Liver (tissue), 9 donors: ENCODE data around the gene CROCC2. TPM values are rescaled to one million over a fixed set of nuclear protein-coding genes. Genes with fewer than 3 reads are reported as not detected.

Source experiments
- DNase-seq: peaks from one replicate; pipeline ENCODE4 v3.0.0-alpha.2; 2017; ENCODE audit warnings: low spot score
- H3K27ac ChIP-seq, 2 donors: one replicate each; pipeline ENCODE4 v1.7.0; 2013; ENCODE audit warnings: inconsistent platforms in 2 of 2, low read length in 2 of 2, control low read depth in 1 of 2, low read depth in 1 of 2, mild to moderate bottlenecking in 1 of 2
- H3K27me3 ChIP-seq, 4 donors: one replicate each; pipeline versions ENCODE4 v1.6.1 to v1.7.0; 2013; ENCODE audit warnings: low read length in 3 of 4, inconsistent platforms in 1 of 4, mild to moderate bottlenecking in 1 of 4, moderate library complexity in 1 of 4; ENCODE audit not compliant: control insufficient read depth in 4 of 4, insufficient read depth in 4 of 4
- H3K36me3 ChIP-seq, 4 donors: one replicate each; pipeline versions ENCODE4 v1.6.1 to v1.7.0; 2013; ENCODE audit warnings: low read length in 3 of 4, mild to moderate bottlenecking in 3 of 4, low read depth in 1 of 4, moderate library complexity in 1 of 4; ENCODE audit not compliant: control insufficient read depth in 4 of 4, insufficient read depth in 3 of 4
- H3K4me1 ChIP-seq, 4 donors: one replicate each; pipeline versions ENCODE4 v1.6.1 to v1.7.0; 2013; ENCODE audit warnings: low read length in 3 of 4, mild to moderate bottlenecking in 3 of 4, moderate library complexity in 1 of 4; ENCODE audit not compliant: control insufficient read depth in 4 of 4, insufficient read depth in 4 of 4
- H3K4me3 ChIP-seq, 3 donors: one replicate each; pipeline versions ENCODE4 v1.6.1 to v1.7.0; 2013; ENCODE audit warnings: low read length in 3 of 3, control low read depth in 1 of 3, low read depth in 1 of 3, mild to moderate bottlenecking in 1 of 3
- H3K9ac ChIP-seq, 2 donors: one replicate each; pipeline ENCODE4 v1.7.0; 2013; ENCODE audit warnings: low read length in 2 of 2, mild to moderate bottlenecking in 2 of 2, moderate library complexity in 2 of 2, control low read depth in 1 of 2, low read depth in 1 of 2
- H3K9me3 ChIP-seq, 4 donors: one replicate each; pipeline versions ENCODE4 v1.6.1 to v1.7.0; 2013; ENCODE audit warnings: low read length in 3 of 4; ENCODE audit not compliant: control insufficient read depth in 4 of 4
- EGR1 ChIP-seq, 2 donors: IDR thresholded peaks; 2 replicates each; pipeline ENCODE4 v1.6.1; 2016 to 2018; ENCODE audit warnings: antibody characterized with exemption in 2 of 2, low read depth in 2 of 2
- FOXA1 ChIP-seq: IDR thresholded peaks from 2 replicates; pipeline ENCODE4 v1.6.1; 2016; ENCODE audit warnings: antibody characterized with exemption
- GABPA ChIP-seq, 2 donors: IDR thresholded peaks in 1 of 2; conservative IDR thresholded peaks in 1 of 2; 2 replicates each; pipeline ENCODE4 v1.6.1; 2016; ENCODE audit warnings: antibody characterized with exemption in 2 of 2, mild to moderate bottlenecking in 1 of 2, moderate library complexity in 1 of 2
- HNF4A ChIP-seq, 2 donors: conservative IDR thresholded peaks; 2 replicates each; pipeline ENCODE4 v1.6.1; 2016; ENCODE audit warnings: antibody characterized with exemption in 2 of 2, mild to moderate bottlenecking in 2 of 2
- HNF4G ChIP-seq: IDR thresholded peaks from 2 replicates; pipeline ENCODE4 v1.6.1; 2016; ENCODE audit warnings: antibody characterized with exemption
- JUND ChIP-seq, 2 donors: IDR thresholded peaks; 2 replicates each; pipeline ENCODE4 v1.6.1; 2016; ENCODE audit warnings: antibody characterized with exemption in 2 of 2
- RXRA ChIP-seq, 2 donors: IDR thresholded peaks; 2 replicates each; pipeline ENCODE4 v1.6.1; 2017 to 2018; ENCODE audit warnings: antibody characterized with exemption in 2 of 2, mild to moderate bottlenecking in 1 of 2
- TAF1 ChIP-seq: conservative IDR thresholded peaks from 2 replicates; pipeline ENCODE4 v1.6.1; 2016; ENCODE audit warnings: antibody characterized with exemption, mild to moderate bottlenecking
- WGBS: extraction: QIAGEN DNeasy Blood & Tissue Kit; methylation state at CpG from one replicate; pipeline ENCODE4 v1.1.7; 2013; 5-methylcytosine and 5-hydroxymethylcytosine counted together
- polyA plus RNA-seq, 2 donors: library from polyadenylated mRNA; stranded (reverse) in 1 of 2; unstranded in 1 of 2; fragments of 200-250 nt in 1 of 2; fragments of >200 nt in 1 of 2; fragmentation: Nextera tagmentation in 1 of 2; extraction: Ambion mirVana in 1 of 2; gene quantifications; one replicate each; pipeline versions ENCODE4 v1.2.1 to v1.2.3, GENCODE V29; 2013 to 2015
- total RNA-seq, 2 donors: library from RNA; depleted of rRNA; stranded (reverse); fragments of >200 nt; gene quantifications; one replicate each; pipeline ENCODE4 v1.2.3, GENCODE V29; 2014
- TF ChIP-seq, protein P1 (sequence below): IDR thresholded peaks from 2 replicates; pipeline ENCODE4 v1.6.1; 2016; ENCODE audit warnings: antibody characterized with exemption
- TF ChIP-seq, protein P2 (sequence below): fragments of 150-350 bp; IDR thresholded peaks from 2 replicates; pipeline ENCODE4 v1.5.1; 2017; ENCODE audit warnings: improper control_type of control experiment, low read depth, low read length; ENCODE audit not compliant: missing input control
- TF ChIP-seq, protein P3 (sequence below): IDR thresholded peaks from 2 replicates; pipeline ENCODE4 v1.6.1; 2016; ENCODE audit warnings: antibody characterized with exemption
- TF ChIP-seq, protein P4 (sequence below): IDR thresholded peaks from 2 replicates; pipeline ENCODE4 v1.6.1; 2016; ENCODE audit warnings: antibody characterized with exemption, mild to moderate bottlenecking
- donor health status: healthy.
- donor health status: healthy.
- donor health status: healthy.
- donor health status: healthy.
- donor health status: healthy.

The CROCC2 gene
- total and polyA plus RNA-seq, 4 donors = under 0.01 to 0.13 (median 0.05) TPM

DNA sequence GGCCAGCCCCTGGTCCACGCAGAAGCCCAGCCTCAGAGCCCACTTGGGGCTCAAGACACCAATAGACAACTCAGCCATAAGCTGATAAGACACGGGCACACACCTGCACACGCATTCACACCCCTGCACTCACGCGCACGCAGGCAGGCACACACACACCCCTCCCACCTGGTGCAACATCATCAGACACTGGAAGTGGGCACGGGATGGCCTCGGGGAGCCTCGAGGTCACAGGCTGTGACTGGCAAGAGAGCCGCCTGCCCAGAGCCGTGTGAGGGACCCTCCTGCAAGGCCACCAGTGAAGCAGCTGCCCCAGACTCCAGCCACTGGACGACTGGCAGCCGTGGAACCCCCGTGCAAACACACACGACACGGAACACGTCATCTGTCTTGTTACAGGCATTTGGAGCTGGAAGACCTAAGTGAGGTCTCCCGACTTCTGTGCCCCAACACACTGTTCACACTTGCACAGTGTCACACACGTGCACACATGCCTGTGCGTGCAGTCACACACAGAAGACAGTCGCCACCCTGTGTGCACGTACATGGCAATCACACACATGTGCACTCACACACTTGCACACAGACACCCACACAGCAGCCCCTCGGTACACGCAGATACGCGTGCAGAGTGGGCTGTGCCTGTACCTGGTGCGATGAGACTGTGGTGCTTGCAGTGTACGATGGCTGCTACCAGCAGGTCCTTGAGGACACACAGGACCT, 11.1 kb upstream of the CROCC2 start:
- no peaks in the 10 kb centered on the region for H3K27me3 ChIP-seq
- H3K27ac ChIP-seq = no peak overlapping the region
- no peaks in the 10 kb centered on the region for H3K36me3 ChIP-seq
- no peaks in the 10 kb centered on the region for H3K9me3 ChIP-seq
- no peak overlapping the region for H3K4me3 ChIP-seq
- WGBS = 67% methylated on average over 28 of the region's 28 CpGs
- peaks cover 13 to 34% (median 26%) of the 10 kb centered on the region in 4 donors for H3K4me1 ChIP-seq
- no peak for DNase-seq
- no peak overlapping the region for H3K9ac ChIP-seq
- TF ChIP-seq HNF4G (no peak), FOXA1 (no peak), RXRA (IDR thresholded peaks at IDR 0.05) (no peak), HNF4A (conservative IDR thresholded peaks at IDR 0.05) (no peak), GABPA (IDR thresholded peaks at IDR 0.05 in 1 of 2, conservative IDR thresholded peaks at IDR 0.05 in 1 of 2) (no peak), EGR1 (IDR thresholded peaks at IDR 0.05; ENCODE audit: low read depth in 2 of 2) (no peak)
- TF ChIP-seq, protein P1, sequence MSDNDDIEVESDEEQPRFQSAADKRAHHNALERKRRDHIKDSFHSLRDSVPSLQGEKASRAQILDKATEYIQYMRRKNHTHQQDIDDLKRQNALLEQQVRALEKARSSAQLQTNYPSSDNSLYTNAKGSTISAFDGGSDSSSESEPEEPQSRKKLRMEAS = no peak
- TF ChIP-seq, protein P2, sequence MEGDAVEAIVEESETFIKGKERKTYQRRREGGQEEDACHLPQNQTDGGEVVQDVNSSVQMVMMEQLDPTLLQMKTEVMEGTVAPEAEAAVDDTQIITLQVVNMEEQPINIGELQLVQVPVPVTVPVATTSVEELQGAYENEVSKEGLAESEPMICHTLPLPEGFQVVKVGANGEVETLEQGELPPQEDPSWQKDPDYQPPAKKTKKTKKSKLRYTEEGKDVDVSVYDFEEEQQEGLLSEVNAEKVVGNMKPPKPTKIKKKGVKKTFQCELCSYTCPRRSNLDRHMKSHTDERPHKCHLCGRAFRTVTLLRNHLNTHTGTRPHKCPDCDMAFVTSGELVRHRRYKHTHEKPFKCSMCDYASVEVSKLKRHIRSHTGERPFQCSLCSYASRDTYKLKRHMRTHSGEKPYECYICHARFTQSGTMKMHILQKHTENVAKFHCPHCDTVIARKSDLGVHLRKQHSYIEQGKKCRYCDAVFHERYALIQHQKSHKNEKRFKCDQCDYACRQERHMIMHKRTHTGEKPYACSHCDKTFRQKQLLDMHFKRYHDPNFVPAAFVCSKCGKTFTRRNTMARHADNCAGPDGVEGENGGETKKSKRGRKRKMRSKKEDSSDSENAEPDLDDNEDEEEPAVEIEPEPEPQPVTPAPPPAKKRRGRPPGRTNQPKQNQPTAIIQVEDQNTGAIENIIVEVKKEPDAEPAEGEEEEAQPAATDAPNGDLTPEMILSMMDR = no peak
- TF ChIP-seq, protein P3, sequence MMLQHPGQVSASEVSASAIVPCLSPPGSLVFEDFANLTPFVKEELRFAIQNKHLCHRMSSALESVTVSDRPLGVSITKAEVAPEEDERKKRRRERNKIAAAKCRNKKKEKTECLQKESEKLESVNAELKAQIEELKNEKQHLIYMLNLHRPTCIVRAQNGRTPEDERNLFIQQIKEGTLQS = no peak

DNA sequence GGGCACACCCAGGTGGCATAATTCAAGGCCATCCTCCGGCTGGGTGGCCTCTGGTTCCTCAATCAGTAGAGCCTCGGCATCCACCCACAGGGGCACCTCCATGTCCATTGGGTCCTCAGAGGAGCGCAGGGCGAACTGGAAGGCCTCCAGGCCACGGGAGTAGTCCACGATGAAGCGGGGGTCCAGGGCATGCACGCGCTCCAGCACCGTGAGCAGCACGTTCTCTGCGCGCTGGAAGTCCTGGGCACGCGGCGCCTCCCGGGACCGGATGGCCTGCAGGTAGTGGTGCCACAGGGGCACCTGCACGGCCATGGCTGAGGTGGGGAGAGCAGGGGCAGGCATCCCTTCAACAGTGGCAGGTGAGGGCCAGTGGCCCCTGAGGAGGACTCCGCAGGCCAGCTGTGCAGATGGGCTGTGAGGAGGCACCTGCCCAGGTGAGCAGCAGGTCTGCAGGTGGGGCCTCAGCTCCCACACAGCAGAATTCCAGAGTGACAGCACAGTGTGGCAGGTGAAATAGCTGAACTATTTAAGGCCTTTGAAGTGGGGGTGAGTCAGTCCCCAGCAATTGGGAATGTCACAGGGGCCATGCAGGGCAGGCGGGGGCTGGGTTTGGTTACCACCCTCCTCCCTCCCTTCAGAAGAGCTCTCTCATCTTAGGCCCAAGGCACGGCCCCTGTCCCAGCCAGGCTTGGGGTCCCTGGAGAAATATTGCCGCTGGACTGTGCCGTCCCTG, 10.3 kb upstream of the CROCC2 start, which contains the start of gene MAB21L4:
Gene MAB21L4 (minus strand): TSS at position 501 of the 733 bp plus-strand sequence. CDS start 159 bp downstream, at position 342.
- no peak for DNase-seq
- Histone ChIP-seq H3K4me1 (peaks cover 8 to 29% (median 20%) of the 10 kb centered on the region in 4 donors), H3K9me3 (no peaks in the 10 kb centered on the region), H3K9ac (no peak within 1 kb of the TSS), H3K36me3 (no peaks in the 10 kb centered on the region), H3K4me3 (no peak within 1 kb of the TSS), H3K27me3 (no peaks in the 10 kb centered on the region), H3K27ac (no peak within 1 kb of the TSS)
- WGBS = 77% methylated on average over 24 of the region's 24 CpGs
- TF ChIP-seq TAF1 (no peak), JUND (IDR thresholded peaks at IDR 0.05) (no peak), FOXA1 (no peak), GABPA (IDR thresholded peaks at IDR 0.05 in 1 of 2, conservative IDR thresholded peaks at IDR 0.05 in 1 of 2) (no peak)
- TF ChIP-seq, protein P4, sequence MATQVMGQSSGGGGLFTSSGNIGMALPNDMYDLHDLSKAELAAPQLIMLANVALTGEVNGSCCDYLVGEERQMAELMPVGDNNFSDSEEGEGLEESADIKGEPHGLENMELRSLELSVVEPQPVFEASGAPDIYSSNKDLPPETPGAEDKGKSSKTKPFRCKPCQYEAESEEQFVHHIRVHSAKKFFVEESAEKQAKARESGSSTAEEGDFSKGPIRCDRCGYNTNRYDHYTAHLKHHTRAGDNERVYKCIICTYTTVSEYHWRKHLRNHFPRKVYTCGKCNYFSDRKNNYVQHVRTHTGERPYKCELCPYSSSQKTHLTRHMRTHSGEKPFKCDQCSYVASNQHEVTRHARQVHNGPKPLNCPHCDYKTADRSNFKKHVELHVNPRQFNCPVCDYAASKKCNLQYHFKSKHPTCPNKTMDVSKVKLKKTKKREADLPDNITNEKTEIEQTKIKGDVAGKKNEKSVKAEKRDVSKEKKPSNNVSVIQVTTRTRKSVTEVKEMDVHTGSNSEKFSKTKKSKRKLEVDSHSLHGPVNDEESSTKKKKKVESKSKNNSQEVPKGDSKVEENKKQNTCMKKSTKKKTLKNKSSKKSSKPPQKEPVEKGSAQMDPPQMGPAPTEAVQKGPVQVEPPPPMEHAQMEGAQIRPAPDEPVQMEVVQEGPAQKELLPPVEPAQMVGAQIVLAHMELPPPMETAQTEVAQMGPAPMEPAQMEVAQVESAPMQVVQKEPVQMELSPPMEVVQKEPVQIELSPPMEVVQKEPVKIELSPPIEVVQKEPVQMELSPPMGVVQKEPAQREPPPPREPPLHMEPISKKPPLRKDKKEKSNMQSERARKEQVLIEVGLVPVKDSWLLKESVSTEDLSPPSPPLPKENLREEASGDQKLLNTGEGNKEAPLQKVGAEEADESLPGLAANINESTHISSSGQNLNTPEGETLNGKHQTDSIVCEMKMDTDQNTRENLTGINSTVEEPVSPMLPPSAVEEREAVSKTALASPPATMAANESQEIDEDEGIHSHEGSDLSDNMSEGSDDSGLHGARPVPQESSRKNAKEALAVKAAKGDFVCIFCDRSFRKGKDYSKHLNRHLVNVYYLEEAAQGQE = no peak
- TF ChIP-seq, protein P3 = no peak
